Loucy (cell line): ENCODE measurements around the gene ERCC1.

Experiments
- H2AFZ ChIP-seq: fragments of 200-600 bp; sonication (generic); 2 replicates; pipeline ENCODE4 v1.6.0; 2016; ENCODE audit warnings: antibody characterized with exemption, mild to moderate bottlenecking, low read length, moderate library complexity
- H3F3A ChIP-seq: fragments of 200-600 bp; 2 replicates; pipeline ENCODE4 v1.6.0; 2016; ENCODE audit warnings: antibody characterized with exemption, low read depth, mild to moderate bottlenecking
- H3K27me3 ChIP-seq: fragments of 200-600 bp; sonication (generic); 2 replicates; pipeline ENCODE4 v1.6.1; 2014; ENCODE audit warnings: low read length, mild to moderate bottlenecking; ENCODE audit not compliant: insufficient read depth, poor library complexity, severe bottlenecking
- H3K36me3 ChIP-seq: fragments of 200-600 bp; sonication (generic); 2 replicates; pipeline ENCODE4 v1.6.1; 2016; ENCODE audit warnings: low read length; ENCODE audit not compliant: insufficient read depth
- H3K4me1 ChIP-seq: fragments of 200-600 bp; sonication (generic); 2 replicates; pipeline ENCODE4 v1.5.1; 2014; ENCODE audit warnings: low read length, mild to moderate bottlenecking; ENCODE audit not compliant: insufficient read depth, poor library complexity, severe bottlenecking
- H3K4me2 ChIP-seq: fragments of 200-600 bp; sonication (generic); 2 replicates; pipeline ENCODE4 v1.6.0; 2014; ENCODE audit warnings: antibody characterized with exemption, low read length, low read depth, mild to moderate bottlenecking; ENCODE audit not compliant: poor library complexity, severe bottlenecking
- H3K4me3 ChIP-seq: fragments of 200-600 bp; sonication (generic); 2 replicates; pipeline ENCODE4 v1.5.1; 2014; ENCODE audit warnings: low read length, mild to moderate bottlenecking, mixed read lengths; ENCODE audit not compliant: poor library complexity, severe bottlenecking
- H3K79me2 ChIP-seq: fragments of 200-600 bp; sonication (generic); 2 replicates; pipeline ENCODE4 v1.6.1; 2014; ENCODE audit warnings: low read length; ENCODE audit not compliant: insufficient read depth
- H3K9ac ChIP-seq: fragments of 200-600 bp; sonication (generic); 2 replicates; pipeline ENCODE4 v1.6.0; 2014; ENCODE audit warnings: mild to moderate bottlenecking, low read depth, low read length, moderate library complexity; ENCODE audit not compliant: poor library complexity, severe bottlenecking
- H3K9me2 ChIP-seq: fragments of 200-600 bp; sonication (generic); replicated peaks from 2 replicates; pipeline ENCODE4 v1.6.1; 2016; ENCODE audit warnings: low read depth, low read length, mixed read lengths
- H3K9me3 ChIP-seq: fragments of 200-600 bp; sonication (generic); 2 replicates; pipeline ENCODE4 v1.6.1; 2014; ENCODE audit warnings: mild to moderate bottlenecking, antibody characterized with exemption, low read length, low read depth; ENCODE audit not compliant: insufficient read depth
- H4K20me1 ChIP-seq: fragments of 200-600 bp; sonication (generic); 2 replicates; pipeline ENCODE4 v1.6.0; 2014; ENCODE audit warnings: antibody characterized with exemption, low read length, mild to moderate bottlenecking; ENCODE audit not compliant: insufficient read depth, poor library complexity, severe bottlenecking
- CTCF ChIP-seq: fragments of 200-600 bp; sonication (generic); conservative IDR thresholded peaks from 2 replicates; pipeline ENCODE4 v1.5.1; 2014; ENCODE audit warnings: mild to moderate bottlenecking, antibody characterized with exemption, low read length
- EZH2phosphoT487 ChIP-seq: fragments of 200-600 bp; IDR thresholded peaks from 2 replicates; pipeline ENCODE4 v1.6.1; 2018; ENCODE audit warnings: antibody characterized with exemption, mild to moderate bottlenecking, moderate library complexity, borderline replicate concordance

Gene ERCC1

DNA sequence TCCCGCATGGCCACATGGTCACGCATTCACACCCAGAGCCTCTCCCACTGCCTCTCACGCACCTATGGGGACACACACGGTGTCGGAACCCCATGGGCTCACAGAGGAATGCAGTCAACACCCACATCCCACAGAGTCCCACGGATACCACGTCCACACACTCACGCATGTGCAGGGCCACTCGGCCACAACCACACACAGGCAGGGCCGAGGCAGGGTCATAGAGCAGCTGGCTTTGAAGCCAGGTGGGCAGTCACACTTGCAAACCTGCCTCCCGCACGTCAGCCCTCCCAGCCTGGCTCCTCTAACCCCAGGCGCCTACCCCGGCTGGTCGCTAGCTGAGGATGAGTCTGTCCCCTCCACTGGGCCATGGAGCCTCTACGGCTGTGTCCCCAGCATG, 61.4 kb downstream of the ERCC1 start:
- H2AFZ ChIP-seq: no peak overlapping the region
- TF ChIP-seq EZH2phosphoT487 (no peak), CTCF (no peak)
- no peaks in the 10 kb centered on the region for H4K20me1 ChIP-seq
- no peaks in the 10 kb centered on the region for H3K27me3 ChIP-seq
- H3F3A ChIP-seq: no peaks in the 10 kb centered on the region
- no peak overlapping the region for H3K4me2 ChIP-seq
- no peaks in the 10 kb centered on the region for H3K79me2 ChIP-seq
- no peaks in the 10 kb centered on the region for H3K4me1 ChIP-seq
- H3K9me3 ChIP-seq: no peaks in the 10 kb centered on the region
- no peaks in the 10 kb centered on the region for H3K9me2 ChIP-seq
- H3K36me3 ChIP-seq: peaks cover 5% of the 10 kb centered on the region; the same call in 1 of the 2 replicates
- no peak overlapping the region for H3K9ac ChIP-seq
- H3K4me3 ChIP-seq: no peak overlapping the region

- Histone ChIP-seq H3K4me3 (no peak overlapping the region), H4K20me1 (no peaks in the 10 kb centered on the region), H3K9me3 (no peaks in the 10 kb centered on the region), H3K4me2 (no peak overlapping the region), H3K27me3 (no peaks in the 10 kb centered on the region), H3K36me3 (peaks cover 8% of the 10 kb centered on the region; the same call in 1 of the 2 replicates), H3K9me2 (no peaks in the 10 kb centered on the region), H3K9ac (no peak overlapping the region), H3F3A (no peaks in the 10 kb centered on the region), H3K79me2 (no peaks in the 10 kb centered on the region), H2AFZ (no peak overlapping the region), H3K4me1 (no peaks in the 10 kb centered on the region)
- TF ChIP-seq EZH2phosphoT487 (no peak), CTCF (no peak)
Measured at GRCh38 chr19:45361608-45362007, 62.1 kb downstream of the ERCC1 start.

DNA sequence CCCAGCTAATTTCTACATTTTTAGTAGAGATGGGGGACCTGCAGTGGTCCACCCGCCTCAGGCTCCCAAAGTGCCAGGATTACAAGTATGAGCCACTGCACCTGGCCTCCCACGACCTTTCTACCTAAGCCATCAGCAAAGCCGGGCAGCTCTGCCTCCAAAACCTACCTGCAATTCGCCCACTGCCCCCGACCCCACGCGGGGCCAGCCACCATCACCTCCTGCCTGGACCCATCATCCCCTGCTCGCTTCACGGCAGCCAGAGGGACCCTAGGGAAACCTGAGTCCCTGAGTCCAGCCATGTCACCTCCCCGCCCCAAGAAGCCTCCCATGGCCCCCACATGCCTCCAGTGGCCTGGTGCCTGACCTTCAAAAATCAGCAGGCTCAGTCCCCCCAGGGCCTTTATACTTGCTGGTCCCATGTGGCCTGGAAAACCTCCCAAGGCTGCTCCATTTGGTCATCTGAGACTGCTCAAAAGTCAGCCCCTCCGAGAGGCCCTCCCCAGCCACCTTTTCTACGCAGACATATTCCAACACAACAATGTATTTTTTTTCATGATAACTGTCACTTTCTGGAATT, 65.4 kb downstream of the ERCC1 start:
- no peak overlapping the region for H3K9ac ChIP-seq
- H4K20me1 ChIP-seq: no peaks in the 10 kb centered on the region
- H3K9me2 ChIP-seq: no peaks in the 10 kb centered on the region
- no peaks in the 10 kb centered on the region for H3F3A ChIP-seq
- no peak overlapping the region for H3K4me3 ChIP-seq
- no peaks in the 10 kb centered on the region for H3K79me2 ChIP-seq
- peaks cover 11% of the 10 kb centered on the region; the same call in 1 of the 2 replicates for H3K36me3 ChIP-seq
- no peaks in the 10 kb centered on the region for H3K27me3 ChIP-seq
- H3K4me2 ChIP-seq: no peak overlapping the region
- no peak overlapping the region for H2AFZ ChIP-seq
- TF ChIP-seq EZH2phosphoT487 (no peak), CTCF (no peak)
- H3K4me1 ChIP-seq: no peaks in the 10 kb centered on the region
- H3K9me3 ChIP-seq: no peaks in the 10 kb centered on the region
